D721Med (cell line): ENCODE results near the gene GTPBP2.
"Not testable (repeated sequence)": the region's sequence is repeated elsewhere in the genome, so short reads cannot be mapped to it uniquely, and the experiment has no call there.

Experiments used
- DNase-seq: peaks from one replicate; pipeline ENCODE4 v3.0.0; 2011; ENCODE audit warnings: low spot score; ENCODE audit not compliant: insufficient read length
- FAIRE-seq: peaks from 2 replicates; lab custom pipeline; 2011; peaks lifted over from hg19 to GRCh38; lab: Jason Lieb, UNC
- TF ChIP-seq, protein P1 (sequence below): IDR thresholded peaks from 2 replicates; pipeline ENCODE4 v1.5.1; 2012; ENCODE audit warnings: mild to moderate bottlenecking, control low read depth; ENCODE audit not compliant: insufficient read depth; ENCODE audit errors: missing control alignments

GTPBP2 gene

DNA sequence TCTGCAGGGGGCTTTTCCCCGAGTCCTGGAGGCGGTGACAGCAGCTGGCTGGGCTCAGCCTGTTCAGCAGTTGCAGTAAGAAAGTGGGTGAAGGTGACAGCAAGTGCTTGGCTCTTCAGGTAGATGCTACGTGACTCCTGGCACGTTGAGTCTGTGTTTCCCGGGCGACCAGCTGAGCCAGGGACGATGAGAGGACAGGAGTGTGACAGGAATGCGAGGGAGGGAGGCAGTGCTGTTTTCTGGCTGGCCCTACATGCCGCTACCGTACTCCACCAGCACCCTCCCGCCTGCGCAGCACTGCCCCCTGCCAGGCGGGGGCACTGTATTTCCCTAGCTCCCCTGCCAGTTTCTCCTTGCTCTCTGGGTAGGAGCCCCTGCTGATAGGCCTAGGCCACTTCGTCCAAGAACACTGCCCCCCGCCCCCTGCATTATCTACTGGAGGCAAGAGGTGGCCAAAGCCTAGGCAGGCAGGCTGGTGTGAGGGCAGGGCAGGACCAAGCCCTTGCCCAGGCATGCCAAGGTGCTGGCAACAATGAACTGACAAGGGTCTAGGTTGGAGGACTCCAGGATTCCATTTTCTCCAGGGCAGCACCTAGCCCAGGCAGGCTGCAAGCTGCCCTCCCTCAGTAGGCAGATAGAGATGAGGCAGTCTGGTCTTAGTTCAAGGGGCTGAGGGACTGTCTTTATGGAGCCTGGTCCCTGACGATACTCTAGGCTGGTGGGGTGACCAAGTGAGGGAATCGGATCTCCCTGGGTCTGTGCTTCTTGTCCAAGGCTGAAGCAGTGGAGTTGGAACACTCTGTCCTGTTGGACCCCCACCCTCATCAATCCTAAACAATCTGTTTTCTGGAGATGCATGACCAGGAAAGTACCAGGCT lies 39.3 kb upstream of the GTPBP2 start:
- DNase-seq (no peak), FAIRE-seq (no peak)
- TF ChIP-seq, protein P1, sequence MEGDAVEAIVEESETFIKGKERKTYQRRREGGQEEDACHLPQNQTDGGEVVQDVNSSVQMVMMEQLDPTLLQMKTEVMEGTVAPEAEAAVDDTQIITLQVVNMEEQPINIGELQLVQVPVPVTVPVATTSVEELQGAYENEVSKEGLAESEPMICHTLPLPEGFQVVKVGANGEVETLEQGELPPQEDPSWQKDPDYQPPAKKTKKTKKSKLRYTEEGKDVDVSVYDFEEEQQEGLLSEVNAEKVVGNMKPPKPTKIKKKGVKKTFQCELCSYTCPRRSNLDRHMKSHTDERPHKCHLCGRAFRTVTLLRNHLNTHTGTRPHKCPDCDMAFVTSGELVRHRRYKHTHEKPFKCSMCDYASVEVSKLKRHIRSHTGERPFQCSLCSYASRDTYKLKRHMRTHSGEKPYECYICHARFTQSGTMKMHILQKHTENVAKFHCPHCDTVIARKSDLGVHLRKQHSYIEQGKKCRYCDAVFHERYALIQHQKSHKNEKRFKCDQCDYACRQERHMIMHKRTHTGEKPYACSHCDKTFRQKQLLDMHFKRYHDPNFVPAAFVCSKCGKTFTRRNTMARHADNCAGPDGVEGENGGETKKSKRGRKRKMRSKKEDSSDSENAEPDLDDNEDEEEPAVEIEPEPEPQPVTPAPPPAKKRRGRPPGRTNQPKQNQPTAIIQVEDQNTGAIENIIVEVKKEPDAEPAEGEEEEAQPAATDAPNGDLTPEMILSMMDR, result peak; percentile 62

DNA sequence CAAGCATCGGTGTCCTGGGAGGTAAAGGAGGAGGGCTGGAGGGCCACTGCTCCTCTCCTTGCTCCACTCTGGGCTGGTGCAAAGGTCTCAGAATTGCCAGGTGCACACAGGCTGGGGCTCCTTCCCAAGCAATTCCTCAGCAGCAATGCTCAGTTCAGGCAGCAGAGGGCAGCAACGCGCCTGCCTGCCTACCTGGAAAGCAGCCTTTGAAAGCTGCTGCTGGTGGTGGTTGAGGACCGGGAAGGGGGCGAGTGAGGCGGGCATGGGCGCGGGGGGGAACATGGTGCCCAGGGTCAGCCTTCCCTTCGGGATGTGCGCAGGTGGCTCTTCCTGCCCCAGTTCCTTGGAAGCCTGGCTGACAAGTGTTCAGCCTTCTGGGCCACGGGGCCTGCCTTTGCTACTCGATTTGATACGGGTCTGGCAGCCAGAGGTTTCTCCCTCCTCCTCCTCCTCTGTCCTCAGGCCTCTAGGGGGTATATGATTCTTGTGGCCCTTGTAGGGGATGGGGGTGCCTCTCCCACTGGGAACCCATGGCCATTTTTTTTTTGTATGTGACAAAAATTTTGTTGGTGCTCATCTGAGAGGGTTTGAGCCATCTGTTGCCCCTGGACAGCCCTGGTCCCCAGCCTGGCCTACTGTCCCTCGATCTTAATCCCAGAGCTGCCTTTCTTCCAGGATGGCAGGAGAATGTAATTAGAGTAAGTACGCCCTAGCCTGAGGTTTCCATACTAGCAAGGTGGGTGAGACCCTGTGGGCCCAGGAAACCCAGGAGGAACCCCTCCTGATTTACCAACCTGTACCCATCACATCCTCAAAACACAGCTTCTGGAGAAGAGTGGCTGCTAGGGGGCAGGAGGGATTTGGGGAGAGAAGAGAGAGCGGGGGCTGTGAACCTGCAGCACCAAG lies 38.4 kb upstream of the GTPBP2 start:
- TF ChIP-seq, protein P1, result peak; percentile 96
- DNase-seq, result peak; percentile 84
- FAIRE-seq, result no peak

DNA sequence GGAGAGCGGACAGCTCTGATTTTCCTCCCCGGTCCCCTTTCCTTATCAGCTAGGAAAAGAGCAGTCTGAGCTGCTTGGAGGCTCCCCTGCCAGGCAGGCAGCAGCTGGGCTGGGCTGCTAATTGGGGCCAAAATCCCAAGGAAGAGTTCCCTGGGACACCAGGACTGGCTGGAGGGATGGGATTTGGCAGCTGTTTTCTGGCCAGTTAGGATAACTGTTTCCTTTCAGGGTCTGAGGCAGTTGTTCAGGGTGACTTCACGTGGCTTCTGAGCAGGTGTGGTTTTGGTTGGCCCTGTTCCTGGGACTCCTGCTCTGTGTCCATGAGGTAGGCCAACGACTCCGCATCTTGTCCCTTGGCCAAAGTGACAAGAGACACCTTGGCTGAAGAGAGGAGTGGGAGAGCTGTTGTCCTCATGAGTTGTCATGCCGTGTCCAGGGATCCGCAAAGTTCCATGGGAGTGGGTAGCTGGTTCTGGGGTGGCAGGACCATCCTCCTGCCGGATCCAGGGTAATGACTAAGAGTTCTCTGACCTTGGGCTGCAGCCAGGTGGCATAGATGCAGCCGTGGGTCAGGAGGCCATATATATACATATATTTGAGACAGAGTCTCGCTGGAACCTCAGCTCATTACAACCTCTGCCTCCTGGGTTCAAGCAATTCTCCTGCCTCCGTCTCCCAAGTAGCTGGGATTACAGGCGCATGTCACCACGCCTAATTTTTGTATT lies 37.3 kb upstream of the GTPBP2 start:
- DNase-seq (no peak), FAIRE-seq (no peak)
- TF ChIP-seq, protein P1, result no peak

DNA sequence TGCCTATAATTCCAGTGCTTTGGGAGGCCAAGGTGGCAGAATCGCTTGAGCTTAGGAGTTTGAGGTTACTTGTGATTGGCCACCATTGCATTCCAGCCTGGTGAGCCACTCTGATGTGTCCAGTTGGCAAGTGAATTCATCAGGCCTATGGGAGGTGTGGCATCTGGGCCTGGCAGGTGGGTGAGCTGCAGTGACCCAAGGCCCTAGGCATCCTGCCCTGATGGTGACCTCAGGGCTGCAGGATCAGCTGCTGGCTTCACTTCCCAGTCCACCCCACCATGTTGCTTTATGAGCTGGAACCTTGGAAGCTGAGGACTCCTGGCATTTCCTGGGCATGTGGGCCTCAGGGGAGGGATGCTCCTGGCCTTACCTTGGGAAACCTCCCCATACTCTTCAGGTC lies 36.3 kb upstream of the GTPBP2 start:
- no peak for FAIRE-seq
- no peak for DNase-seq
- TF ChIP-seq, protein P1, result no peak

DNA sequence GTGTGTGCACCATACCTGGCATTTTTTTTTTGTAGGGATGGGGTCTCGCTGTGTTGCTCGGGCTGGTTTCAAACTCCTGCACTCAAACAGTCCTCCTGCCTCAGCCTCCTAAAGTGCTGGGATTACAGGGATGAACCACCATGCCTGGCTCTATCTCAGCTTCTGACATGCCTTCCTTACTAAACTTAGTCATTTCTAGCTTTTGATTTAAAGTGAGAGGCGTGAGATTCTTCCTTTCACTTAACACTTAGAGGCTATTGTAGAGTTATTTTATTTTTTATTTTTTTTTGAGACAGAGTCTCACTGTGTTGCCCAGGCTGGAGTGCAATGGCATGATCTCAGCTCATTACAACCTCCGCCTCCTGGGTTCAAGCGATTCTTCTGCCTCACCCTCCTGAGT lies 33.9 kb upstream of the GTPBP2 start:
- FAIRE-seq, DNase-seq: not testable (repeated sequence)

DNA sequence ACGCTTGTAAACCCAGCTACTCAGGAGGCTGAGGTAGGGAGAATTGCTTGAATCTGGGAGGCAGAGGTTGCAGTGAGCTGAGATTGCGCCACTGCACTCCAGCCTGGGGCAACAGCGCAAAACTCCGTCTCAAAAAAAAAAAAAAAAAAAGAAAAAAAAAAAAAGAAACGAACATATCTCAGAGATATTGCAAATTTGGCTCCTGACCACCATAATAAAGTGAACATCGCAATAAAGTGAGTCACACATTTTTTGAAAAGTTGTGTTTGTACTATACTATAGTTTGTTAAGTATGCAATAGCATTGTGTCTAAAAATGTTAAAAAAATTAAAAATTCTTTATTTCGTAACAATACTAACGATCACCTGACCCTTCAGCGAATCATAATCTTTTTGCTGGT lies 29.1 kb upstream of the GTPBP2 start:
- FAIRE-seq, result no peak
- DNase-seq, result no peak
- TF ChIP-seq, protein P1, result no peak

DNA sequence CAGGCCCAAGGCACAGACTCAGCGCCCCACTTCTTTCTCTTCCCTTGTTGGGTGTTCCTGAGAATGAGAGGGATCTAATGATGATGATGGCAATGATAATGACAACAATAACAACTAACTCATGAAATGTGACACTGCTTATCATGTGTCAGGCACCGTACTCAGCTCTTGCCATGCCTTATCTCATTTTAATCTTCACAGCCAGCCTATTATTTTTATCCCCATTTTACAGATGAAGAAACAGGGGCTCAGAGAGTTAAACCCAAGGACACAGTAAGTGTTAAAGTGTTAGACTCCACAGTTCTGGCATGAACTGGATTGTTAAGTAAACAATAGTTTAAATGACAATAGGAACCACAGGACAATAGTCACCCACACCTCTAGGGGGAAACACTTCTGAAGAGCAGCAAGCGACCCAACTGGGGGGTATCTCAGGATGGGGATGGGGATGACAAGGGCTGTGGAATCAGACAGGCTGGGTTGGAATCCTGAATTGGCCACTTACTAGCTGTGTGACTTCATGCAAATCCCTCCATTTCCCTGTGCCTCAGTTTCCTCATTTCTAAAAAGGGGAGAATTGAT lies 28.2 kb upstream of the GTPBP2 start:
- FAIRE-seq, result no peak
- TF ChIP-seq, protein P1, result no peak

DNA sequence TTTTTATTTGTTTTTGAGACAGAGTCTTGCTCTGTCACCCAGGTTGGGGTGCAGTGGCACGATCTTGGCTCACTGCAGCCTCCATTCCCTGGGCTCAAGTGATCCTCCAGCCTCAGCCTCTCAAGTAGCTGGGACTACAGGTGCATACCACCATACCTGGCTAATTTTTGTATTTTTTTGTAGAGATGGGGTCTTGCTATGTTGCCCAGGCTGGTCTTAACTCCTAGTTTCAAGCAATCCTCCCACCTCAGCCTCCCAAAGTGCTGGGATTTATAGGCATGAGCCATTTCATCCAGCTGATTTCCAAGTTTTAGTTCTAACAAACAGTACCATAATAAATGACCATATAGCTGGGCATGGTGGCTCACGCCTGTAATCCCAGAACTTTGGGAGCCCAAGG lies 23.8 kb upstream of the GTPBP2 start:
- FAIRE-seq, DNase-seq: not testable (repeated sequence)

More for the DNA sequence above, 28.2 kb upstream of the GTPBP2 start:
- DNase-seq, result no peak
